Testis (tissue), 3 donors: ENCODE results near the gene C1QTNF12. TPM values are rescaled to one million over a fixed set of nuclear protein-coding genes. Genes with fewer than 3 reads are reported as not detected.

ENCODE experiments used
- DNase-seq: peaks from one replicate; pipeline ENCODE4 v3.0.0-alpha.2; 2019
- H3K27ac ChIP-seq, 2 donors: fragments of 200-600 bp; sonication (generic); one replicate each; pipeline ENCODE4 v1.5.1; 2019
- H3K27me3 ChIP-seq: fragments of 200-600 bp; sonication (generic); one replicate; pipeline ENCODE4 v1.5.1; 2019
- H3K36me3 ChIP-seq: fragments of 200-600 bp; sonication (generic); one replicate; pipeline ENCODE4 v1.5.1; 2017; ENCODE audit warnings: low read depth; ENCODE audit errors: missing control alignments
- H3K4me1 ChIP-seq: fragments of 200-600 bp; sonication (generic); one replicate; pipeline ENCODE4 v1.5.1; 2019
- H3K4me3 ChIP-seq, 2 donors: fragments of 200-600 bp; sonication (generic); one replicate each; pipeline ENCODE4 v1.5.1; 2017 to 2019
- H3K9me3 ChIP-seq: fragments of 200-600 bp; sonication (generic); one replicate; pipeline ENCODE4 v1.5.1; 2017
- CTCF ChIP-seq, 3 experiments: fragments of 450-650 bp in 2 of 3; fragments of 200-600 bp in 1 of 3; sonication (generic) in 1 of 3; IDR thresholded peaks; one replicate each; pipeline ENCODE4 v1.5.1; 2016 to 2019; ENCODE audit warnings: antibody characterized with exemption in 3 of 3, mild to moderate bottlenecking in 2 of 3, moderate library complexity in 1 of 3
- POLR2A ChIP-seq: fragments of 450-650 bp; IDR thresholded peaks from one replicate; pipeline ENCODE4 v1.6.1; 2017; ENCODE audit warnings: antibody characterized with exemption, mild to moderate bottlenecking, moderate library complexity
- WGBS, 2 donors: methylation state at CpG; one replicate each; pipeline ENCODE4 v1.1.5; 2018; 5-methylcytosine and 5-hydroxymethylcytosine counted together
- intact Hi-C: fragments of 100-400 bp; cut with DNase I; formaldehyde crosslinking; loops from one replicate; pipeline ENCODE4 v1.15.1; 2023; ENCODE audit warnings: low total_unique reads
- polyA plus RNA-seq: library from polyadenylated mRNA; stranded (reverse); fragments of 350-450 nt; fragmentation: Illumina TruSeq; extraction: RNeasy Lipid Tissue Mini Kit (QIAGEN cat#74804); gene quantifications from one replicate; pipeline ENCODE4 v1.2.3, GENCODE V29; 2014; ENCODE audit warnings: low read depth, low replicate concordance; ENCODE audit not compliant: insufficient read depth
- total RNA-seq, 2 donors: library from RNA; depleted of rRNA; stranded (reverse); fragments of >200 nt; gene quantifications; one replicate each; pipeline ENCODE4 v1.2.3, GENCODE V29; 2016

Gene C1QTNF12
- total and polyA plus RNA-seq, 3 donors from 2014 or later, result 2.7 to 7.7 (median 4.7) TPM

DNA sequence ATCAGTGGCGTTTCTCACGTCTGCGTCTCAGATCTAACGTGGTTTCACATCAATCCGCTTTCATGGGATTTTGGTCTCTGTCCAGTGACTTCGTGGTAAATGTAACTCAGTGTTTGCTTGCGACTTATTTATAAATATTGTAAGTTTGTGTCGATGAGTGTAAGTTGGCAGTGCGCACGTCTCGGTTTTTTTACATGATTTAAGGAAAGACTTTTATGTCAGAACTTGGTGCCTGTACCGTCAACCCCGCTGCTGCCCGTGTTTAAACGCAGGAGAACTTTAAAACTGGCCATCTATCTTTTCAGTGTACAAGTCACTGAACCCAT lies 13.0 kb downstream of the C1QTNF12 start:
- intact Hi-C loops, result no loop called here
- Histone ChIP-seq H3K27ac (no peak overlapping the region), H3K9me3 (no peaks in the 10 kb centered on the region), H3K4me3 (peak overlapping the region in 1 of 2 donors; percentile 38), H3K4me1 (peaks cover 18% of the 10 kb centered on the region), H3K27me3 (no peaks in the 10 kb centered on the region), H3K36me3 (no peaks in the 10 kb centered on the region)
- TF ChIP-seq POLR2A (no peak), CTCF (IDR thresholded peaks at IDR 0.05) (no peak)
- 81 to 87% methylated on average over 15 of the region's 15 CpGs for WGBS, 2 donors
- no peak for DNase-seq

DNA sequence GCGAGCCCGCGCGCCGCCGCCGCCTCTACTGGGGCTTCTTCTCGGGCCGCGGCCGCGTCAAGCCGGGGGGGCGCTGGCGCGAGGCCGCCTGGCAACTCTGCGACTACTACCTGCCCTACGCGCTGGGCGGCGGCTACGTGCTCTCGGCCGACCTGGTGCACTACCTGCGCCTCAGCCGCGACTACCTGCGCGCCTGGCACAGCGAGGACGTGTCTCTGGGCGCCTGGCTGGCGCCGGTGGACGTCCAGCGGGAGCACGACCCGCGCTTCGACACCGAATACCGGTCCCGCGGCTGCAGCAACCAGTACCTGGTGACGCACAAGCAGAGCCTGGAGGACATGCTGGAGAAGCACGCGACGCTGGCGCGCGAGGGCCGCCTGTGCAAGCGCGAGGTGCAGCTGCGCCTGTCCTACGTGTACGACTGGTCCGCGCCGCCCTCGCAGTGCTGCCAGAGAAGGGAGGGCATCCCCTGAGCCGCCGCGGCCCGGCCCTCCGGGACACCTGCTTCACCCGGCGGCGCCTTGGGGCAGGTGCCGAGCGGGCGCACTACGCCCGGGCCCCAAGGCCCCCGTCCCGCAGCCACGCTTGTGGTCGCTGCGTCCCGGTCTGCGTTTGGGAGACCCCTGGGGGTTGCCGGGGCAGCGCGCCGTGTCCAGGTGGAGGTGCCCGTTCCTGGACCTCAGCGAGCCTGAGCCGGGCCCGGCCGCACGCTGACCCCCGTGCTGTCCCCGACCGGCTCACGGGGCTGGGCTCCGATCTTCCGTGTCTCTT lies 13.5 kb downstream of the C1QTNF12 start:
- H3K9me3 ChIP-seq, result no peaks in the 10 kb centered on the region
- peak overlapping the region; percentile 32 to 38 for H3K4me3 ChIP-seq
- H3K4me1 ChIP-seq, result peaks cover 18% of the 10 kb centered on the region
- H3K27ac ChIP-seq, result peak overlapping the region; percentile 31 to 45
- TF ChIP-seq POLR2A (no peak), CTCF (IDR thresholded peaks at IDR 0.05) (no peak)
- 53 to 74% methylated on average over 11 to 93 of the region's 98 CpGs for WGBS, 2 donors
- no peaks in the 10 kb centered on the region for H3K27me3 ChIP-seq
- H3K36me3 ChIP-seq, result no peaks in the 10 kb centered on the region
- DNase-seq, result no peak
- intact Hi-C loops, result no loop called here

DNA sequence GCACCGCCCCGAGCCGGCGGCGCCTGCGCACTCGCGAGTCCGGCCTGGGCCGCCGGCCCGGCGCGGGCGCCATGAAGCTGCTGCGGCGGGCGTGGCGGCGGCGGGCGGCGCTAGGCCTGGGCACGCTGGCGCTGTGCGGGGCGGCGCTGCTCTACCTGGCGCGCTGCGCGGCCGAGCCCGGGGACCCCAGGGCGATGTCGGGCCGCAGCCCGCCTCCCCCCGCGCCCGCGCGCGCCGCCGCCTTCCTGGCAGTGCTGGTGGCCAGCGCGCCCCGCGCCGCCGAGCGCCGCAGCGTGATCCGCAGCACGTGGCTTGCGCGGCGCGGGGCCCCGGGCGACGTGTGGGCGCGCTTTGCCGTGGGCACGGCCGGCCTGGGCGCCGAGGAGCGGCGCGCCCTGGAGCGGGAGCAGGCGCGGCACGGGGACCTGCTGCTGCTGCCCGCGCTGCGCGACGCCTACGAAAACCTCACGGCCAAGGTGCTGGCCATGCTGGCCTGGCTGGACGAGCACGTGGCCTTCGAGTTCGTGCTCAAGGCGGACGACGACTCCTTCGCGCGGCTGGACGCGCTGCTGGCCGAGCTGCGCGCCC lies 14.2 kb downstream of the C1QTNF12 start, which contains the start of gene B3GALT6:
TSS of gene B3GALT6 (plus strand) at position 30 of the 588 bp plus-strand sequence. CDS start at position 72, 42 bp downstream.
- Histone ChIP-seq H3K4me1 (peaks cover 18% of the 10 kb centered on the region), H3K27ac (peak within 1 kb of the TSS; percentile 81 to 92), H3K4me3 (peak within 1 kb of the TSS; percentile 98), H3K9me3 (no peaks in the 10 kb centered on the region), H3K27me3 (no peaks in the 10 kb centered on the region), H3K36me3 (no peaks in the 10 kb centered on the region)
- intact Hi-C loops, result no loop called here
- DNase-seq, result no peak
- no peak for TF ChIP-seq CTCF (IDR thresholded peaks at IDR 0.05)
- 24% methylated on average over 23 of the region's 100 CpGs; no CpG with 5 or more reads in 1 of the 2 donors for WGBS, 2 donors

DNA sequence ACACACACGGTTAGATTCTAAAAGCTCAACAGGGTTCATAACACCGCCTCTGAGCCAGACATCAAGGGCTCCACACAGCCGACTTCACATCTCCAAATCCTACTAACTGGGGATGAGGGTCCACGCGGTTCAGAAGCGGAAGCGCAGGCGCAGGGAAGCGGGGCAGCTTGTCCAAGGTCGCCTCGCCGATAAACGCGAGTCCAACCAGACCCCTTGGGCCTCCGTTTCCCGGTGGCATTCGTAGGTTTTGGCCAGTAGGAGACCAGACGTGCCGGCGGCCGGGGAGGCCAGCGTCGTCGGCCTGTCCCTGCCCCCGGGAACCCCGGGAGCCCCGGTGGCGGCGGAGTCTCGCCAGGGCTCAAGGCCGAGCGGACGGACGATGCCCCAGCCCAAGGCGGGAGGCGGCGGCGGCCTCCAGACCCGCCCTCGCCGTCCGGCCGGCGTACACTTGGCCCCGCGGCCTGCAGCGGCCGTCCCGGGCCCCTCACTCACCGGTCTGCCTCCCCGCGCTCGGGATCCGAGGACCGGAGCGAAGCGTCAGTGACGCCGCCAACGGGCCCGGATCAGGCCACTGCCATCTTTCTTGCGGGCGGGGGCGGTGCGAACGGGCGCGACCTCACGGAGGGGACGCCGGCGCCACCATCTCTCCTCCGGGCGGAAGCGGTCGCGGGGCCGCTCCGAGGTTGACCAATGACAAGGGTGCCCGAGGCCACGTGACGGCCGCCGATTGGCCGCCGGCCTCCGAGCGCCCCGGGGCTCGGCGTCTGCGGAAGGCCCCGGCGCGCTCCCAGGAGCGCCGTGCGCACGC lies 14.9 kb downstream of the C1QTNF12 start, which contains the start of gene SDF4:
TSS of gene SDF4 (minus strand) at position 602 of the 808 bp plus-strand sequence. CDS start 3,229 bp downstream, outside the sequence.
- no peaks in the 10 kb centered on the region for H3K27me3 ChIP-seq
- H3K36me3 ChIP-seq, result no peaks in the 10 kb centered on the region
- no peak for TF ChIP-seq CTCF (IDR thresholded peaks at IDR 0.05)
- TF ChIP-seq POLR2A, result no peak
- H3K4me1 ChIP-seq, result peaks cover 18% of the 10 kb centered on the region
- WGBS, 2 donors, result 0% methylated on average over 1 to 59 of the region's 99 CpGs
- intact Hi-C loops, result no loop called here
- H3K9me3 ChIP-seq, result no peaks in the 10 kb centered on the region
- H3K27ac ChIP-seq, result peak within 1 kb of the TSS; percentile 81 to 92
- DNase-seq, result peak; percentile 96
- H3K4me3 ChIP-seq, result peak within 1 kb of the TSS; percentile 98
